Skeletal muscle tissue (tissue), 4 donors: ENCODE data around the gene INPP5J. TPM values are rescaled to one million over a fixed set of nuclear protein-coding genes. Genes with fewer than 3 reads are reported as not detected.
"Not testable (repeated sequence)": the region's sequence is repeated elsewhere in the genome, so short reads cannot be mapped to it uniquely, and the experiment has no call there.

Source experiments
- H3K27ac ChIP-seq: one replicate; pipeline ENCODE4 v1.7.0; 2013; ENCODE audit warnings: mild to moderate bottlenecking, low read depth, low read length, inconsistent platforms
- H3K27me3 ChIP-seq, 3 donors: one replicate each; pipeline ENCODE4 v1.7.0; 2013; ENCODE audit warnings: low read length in 3 of 3; ENCODE audit not compliant: control insufficient read depth in 3 of 3, insufficient read depth in 3 of 3
- H3K36me3 ChIP-seq, 3 donors: one replicate each; pipeline ENCODE4 v1.7.0; 2013; ENCODE audit warnings: low read length in 3 of 3; ENCODE audit not compliant: control insufficient read depth in 3 of 3, insufficient read depth in 3 of 3
- H3K4me1 ChIP-seq, 3 donors: one replicate each; pipeline ENCODE4 v1.7.0; 2013; ENCODE audit warnings: low read length in 3 of 3, mild to moderate bottlenecking in 3 of 3; ENCODE audit not compliant: control insufficient read depth in 3 of 3, insufficient read depth in 3 of 3
- H3K4me3 ChIP-seq, 3 donors: one replicate each; pipeline ENCODE4 v1.7.0; 2013; ENCODE audit warnings: low read length in 3 of 3
- H3K9ac ChIP-seq, 3 donors: one replicate each; pipeline ENCODE4 v1.7.0; 2013; ENCODE audit warnings: low read length in 3 of 3, mild to moderate bottlenecking in 3 of 3, moderate library complexity in 2 of 3, low read depth in 1 of 3
- H3K9me3 ChIP-seq, 3 donors: one replicate each; pipeline ENCODE4 v1.7.0; 2013; ENCODE audit warnings: low read length in 3 of 3; ENCODE audit not compliant: control insufficient read depth in 3 of 3
- total RNA-seq: library from RNA; depleted of rRNA; stranded (reverse); fragments of >200 nt; gene quantifications from one replicate; pipeline ENCODE4 v1.2.3, GENCODE V29; 2014
- donor health status: Osteomylitis.

Gene INPP5J, protein sequence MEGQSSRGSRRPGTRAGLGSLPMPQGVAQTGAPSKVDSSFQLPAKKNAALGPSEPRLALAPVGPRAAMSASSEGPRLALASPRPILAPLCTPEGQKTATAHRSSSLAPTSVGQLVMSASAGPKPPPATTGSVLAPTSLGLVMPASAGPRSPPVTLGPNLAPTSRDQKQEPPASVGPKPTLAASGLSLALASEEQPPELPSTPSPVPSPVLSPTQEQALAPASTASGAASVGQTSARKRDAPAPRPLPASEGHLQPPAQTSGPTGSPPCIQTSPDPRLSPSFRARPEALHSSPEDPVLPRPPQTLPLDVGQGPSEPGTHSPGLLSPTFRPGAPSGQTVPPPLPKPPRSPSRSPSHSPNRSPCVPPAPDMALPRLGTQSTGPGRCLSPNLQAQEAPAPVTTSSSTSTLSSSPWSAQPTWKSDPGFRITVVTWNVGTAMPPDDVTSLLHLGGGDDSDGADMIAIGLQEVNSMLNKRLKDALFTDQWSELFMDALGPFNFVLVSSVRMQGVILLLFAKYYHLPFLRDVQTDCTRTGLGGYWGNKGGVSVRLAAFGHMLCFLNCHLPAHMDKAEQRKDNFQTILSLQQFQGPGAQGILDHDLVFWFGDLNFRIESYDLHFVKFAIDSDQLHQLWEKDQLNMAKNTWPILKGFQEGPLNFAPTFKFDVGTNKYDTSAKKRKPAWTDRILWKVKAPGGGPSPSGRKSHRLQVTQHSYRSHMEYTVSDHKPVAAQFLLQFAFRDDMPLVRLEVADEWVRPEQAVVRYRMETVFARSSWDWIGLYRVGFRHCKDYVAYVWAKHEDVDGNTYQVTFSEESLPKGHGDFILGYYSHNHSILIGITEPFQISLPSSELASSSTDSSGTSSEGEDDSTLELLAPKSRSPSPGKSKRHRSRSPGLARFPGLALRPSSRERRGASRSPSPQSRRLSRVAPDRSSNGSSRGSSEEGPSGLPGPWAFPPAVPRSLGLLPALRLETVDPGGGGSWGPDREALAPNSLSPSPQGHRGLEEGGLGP
- total RNA-seq: not detected

DNA sequence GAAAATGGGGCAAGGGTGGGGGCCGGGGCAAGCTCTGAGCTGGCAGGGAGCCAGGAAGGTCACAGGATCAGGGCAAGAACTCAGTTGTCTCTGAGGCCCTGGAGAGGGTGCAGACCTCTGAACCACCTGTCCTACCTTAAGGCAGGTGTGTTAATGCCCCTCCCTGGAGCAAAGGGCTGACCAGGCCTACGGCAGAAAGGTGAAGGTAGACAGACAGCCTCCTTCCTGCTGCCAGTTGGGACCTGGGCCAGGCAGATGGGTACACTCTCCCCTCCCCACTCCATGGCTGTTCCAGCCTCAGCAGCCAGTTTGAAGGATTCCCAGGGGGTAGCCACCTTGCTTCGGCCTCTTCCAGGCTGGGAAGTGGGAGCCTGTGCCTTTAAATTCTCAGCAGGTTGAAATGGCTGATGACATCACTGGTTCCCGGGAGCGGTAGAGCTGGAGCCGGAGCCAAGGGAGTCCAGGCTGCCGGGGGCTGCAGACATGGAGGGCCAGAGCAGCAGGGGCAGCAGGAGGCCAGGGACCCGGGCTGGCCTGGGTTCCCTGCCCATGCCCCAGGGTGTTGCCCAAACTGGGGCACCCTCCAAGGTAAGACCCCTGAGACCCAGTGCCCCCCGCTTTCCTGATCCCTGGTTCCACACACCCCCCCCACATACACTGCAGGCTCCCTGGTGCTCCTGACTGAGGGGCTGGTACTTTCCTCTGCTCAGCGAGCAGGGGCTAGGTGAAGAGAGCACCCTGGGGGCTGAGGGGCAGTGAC lies at the start of gene INPP5J:
Gene INPP5J (plus strand): TSS at position 435 of the 760 bp plus-strand sequence. CDS start 49 bp downstream, at position 484.
- peak within 1 kb of the TSS; percentile 51 to 79 (median 53) for H3K4me3 ChIP-seq
- H3K27me3 ChIP-seq: no peaks in the 10 kb centered on the region
- peak within 1 kb of the TSS; percentile 16 for H3K27ac ChIP-seq
- no peaks in the 10 kb centered on the region for H3K36me3 ChIP-seq
- H3K9me3 ChIP-seq: no peaks in the 10 kb centered on the region
- H3K4me1 ChIP-seq: peaks cover 22 to 39% (median 35%) of the 10 kb centered on the region in 3 donors
- H3K9ac ChIP-seq: peak within 1 kb of the TSS; percentile 61 to 86 (median 64)

DNA sequence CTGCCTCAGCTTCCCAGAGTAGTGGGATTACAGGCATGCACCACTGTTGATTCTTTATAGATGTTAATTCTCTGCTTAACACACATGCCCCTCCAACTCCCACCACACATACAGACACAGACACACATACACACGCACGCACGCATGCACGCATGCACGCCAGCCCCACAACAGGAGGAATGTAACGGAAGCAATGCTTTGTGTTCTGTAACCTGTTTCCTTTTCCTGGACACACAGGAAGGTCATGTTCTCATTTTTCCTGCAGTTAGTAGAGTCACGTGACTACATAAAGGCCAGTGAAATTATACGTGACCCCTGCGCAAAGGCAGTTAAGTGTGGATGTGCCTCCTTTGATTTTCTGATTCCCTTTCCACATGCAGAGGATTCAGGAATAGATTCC lies 49.6 kb upstream of the INPP5J start:
- not testable (repeated sequence) for H3K27ac ChIP-seq, H3K4me3 ChIP-seq, H3K4me1 ChIP-seq, H3K36me3 ChIP-seq, H3K9ac ChIP-seq, H3K27me3 ChIP-seq, H3K9me3 ChIP-seq

DNA sequence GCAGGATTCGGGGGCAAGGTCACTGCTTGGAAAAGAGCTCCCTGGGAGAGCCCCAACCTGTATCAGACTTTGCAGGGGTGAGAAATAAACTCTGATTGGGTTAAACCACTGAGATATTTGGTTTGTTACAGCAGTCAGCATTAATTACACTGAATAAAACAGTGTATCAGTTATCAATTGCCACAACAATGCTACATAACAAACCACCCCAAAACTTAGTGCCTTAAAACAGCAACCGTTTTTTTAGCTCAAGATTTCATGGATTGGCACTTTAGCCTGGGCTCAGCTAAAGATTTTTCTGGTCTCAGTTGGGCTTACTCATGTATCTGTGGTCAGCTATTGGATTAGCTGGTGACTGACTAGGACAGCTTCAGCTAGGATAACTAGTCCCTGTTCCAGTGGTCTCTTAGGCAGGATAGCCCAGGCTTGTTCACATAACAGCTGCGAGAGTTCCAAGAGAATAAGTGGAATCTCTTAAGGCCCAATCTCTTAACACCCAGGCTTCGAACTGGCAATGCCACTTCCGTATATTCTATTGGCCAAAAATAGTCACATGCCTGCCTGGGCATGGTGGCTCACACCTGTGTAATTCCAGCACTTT lies 49.1 kb upstream of the INPP5J start:
- not testable (repeated sequence) for H3K36me3 ChIP-seq, H3K27ac ChIP-seq

DNA sequence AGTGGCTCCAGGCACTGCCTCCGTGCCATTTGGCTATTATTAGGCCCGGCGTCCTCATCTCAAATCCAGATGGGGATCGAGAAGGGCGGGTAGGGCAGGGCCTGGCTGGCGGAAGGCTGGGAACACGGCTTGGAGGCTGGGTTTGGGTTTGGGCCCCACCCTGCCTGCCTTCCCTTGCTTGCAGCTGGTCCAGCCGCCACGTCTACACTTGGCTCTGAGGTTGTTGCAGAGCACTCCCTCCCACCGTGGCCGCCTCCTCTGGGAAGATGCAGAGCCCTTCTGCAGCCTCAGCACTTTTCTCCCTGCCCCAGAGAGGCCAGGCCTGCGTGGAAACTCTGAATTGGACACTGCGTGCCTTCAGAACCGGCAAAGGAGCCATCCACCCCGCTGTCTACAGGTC lies 46.8 kb upstream of the INPP5J start:
- Histone ChIP-seq H3K4me3 (no peak overlapping the region), H3K36me3 (no peaks in the 10 kb centered on the region), H3K27ac (peak overlapping the region; percentile 64), H3K9ac (peak overlapping the region in 1 of 3 donors; percentile 38), H3K4me1 (peaks cover 7 to 12% (median 10%) of the 10 kb centered on the region in 3 donors), H3K27me3 (no peaks in the 10 kb centered on the region), H3K9me3 (no peaks in the 10 kb centered on the region)

More for the DNA sequence above, 49.1 kb upstream of the INPP5J start:
- not testable (repeated sequence) for H3K9ac ChIP-seq, H3K4me1 ChIP-seq, H3K4me3 ChIP-seq, H3K27me3 ChIP-seq, H3K9me3 ChIP-seq

DNA sequence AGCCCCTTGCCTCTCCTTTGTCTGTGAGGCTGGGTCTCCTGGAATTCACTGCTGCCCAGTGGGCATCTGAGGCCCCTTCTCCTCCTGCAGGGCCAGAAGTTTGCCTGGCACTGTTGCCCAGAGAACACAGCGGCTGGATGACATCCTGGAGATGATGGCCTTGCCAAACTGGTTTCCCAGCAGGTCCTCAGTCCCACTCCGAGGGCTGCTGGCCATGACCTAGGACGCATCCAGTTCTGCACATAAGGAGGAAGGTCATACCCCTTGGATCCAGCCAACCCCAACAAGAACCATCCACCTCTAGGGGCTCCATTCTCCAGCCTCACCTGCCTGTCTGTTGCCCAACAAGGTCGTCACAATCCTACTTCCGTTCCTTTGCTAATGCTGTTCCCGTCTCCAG lies 45.1 kb upstream of the INPP5J start:
- peaks cover 22 to 25% (median 25%) of the 10 kb centered on the region in 3 donors for H3K4me1 ChIP-seq
- H3K9me3 ChIP-seq: no peaks in the 10 kb centered on the region
- H3K27me3 ChIP-seq: no peaks in the 10 kb centered on the region
- no peak overlapping the region for H3K27ac ChIP-seq
- H3K9ac ChIP-seq: no peak overlapping the region
- H3K36me3 ChIP-seq: no peaks in the 10 kb centered on the region
- no peak overlapping the region for H3K4me3 ChIP-seq

DNA sequence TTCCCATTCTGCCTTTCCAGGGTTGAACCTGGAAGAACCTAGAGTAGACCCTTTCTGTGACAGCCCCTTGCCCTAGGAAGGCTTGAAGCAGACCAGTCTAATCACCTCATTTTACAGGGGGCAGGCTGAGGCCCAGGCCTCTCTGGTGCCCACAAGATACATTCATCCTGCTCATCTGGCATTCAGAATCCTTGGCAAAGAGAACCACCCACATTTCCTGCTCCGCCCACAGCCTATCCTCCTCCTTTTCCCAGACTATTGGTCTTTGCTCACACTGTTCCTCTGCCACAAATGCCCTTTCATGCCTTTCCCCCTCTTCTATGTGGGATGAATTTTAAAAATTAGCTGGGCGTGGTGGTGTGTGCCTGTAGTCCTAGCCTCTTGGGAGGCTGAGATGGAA lies 44.4 kb upstream of the INPP5J start:
- H3K27ac ChIP-seq, H3K9me3 ChIP-seq, H3K36me3 ChIP-seq, H3K4me3 ChIP-seq, H3K9ac ChIP-seq, H3K27me3 ChIP-seq: not testable (repeated sequence)
- peaks cover 28 to 32% (median 32%) of the 10 kb centered on the region in 3 donors for H3K4me1 ChIP-seq

DNA sequence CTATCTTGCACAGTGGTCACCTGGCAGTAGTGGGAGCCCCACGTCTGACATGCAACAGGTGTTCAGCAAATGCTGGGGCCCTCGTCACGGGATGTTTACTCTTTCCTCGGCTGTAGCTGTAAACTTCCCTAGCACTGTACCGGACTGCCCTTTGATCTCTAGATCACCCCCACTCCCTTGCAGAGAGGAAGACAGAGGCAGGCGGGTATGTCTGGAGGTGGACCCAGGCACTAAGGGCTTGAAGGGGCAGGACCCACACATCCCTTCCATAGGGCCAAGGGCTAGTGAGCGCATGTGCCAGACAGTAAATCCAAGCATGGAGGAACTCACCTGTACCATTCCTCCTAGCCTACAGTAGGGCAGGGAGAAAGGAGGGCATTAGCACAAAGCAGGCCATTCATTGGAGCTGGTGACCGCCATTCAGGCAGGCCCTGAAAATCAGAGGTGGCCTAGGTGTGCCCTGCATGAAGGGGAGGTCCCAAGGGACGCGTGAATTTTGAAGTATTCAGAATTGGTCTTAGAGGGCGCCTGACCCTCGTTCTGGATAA lies 43.6 kb upstream of the INPP5J start:
- H3K4me1 ChIP-seq: peaks cover 36 to 40% (median 40%) of the 10 kb centered on the region in 3 donors
- H3K27ac ChIP-seq: no peak overlapping the region
- H3K4me3 ChIP-seq: no peak overlapping the region
- no peaks in the 10 kb centered on the region for H3K27me3 ChIP-seq
- no peaks in the 10 kb centered on the region for H3K9me3 ChIP-seq
- peaks cover 0 to 4% (median 0%) of the 10 kb centered on the region in 3 donors for H3K36me3 ChIP-seq
- H3K9ac ChIP-seq: no peak overlapping the region

DNA sequence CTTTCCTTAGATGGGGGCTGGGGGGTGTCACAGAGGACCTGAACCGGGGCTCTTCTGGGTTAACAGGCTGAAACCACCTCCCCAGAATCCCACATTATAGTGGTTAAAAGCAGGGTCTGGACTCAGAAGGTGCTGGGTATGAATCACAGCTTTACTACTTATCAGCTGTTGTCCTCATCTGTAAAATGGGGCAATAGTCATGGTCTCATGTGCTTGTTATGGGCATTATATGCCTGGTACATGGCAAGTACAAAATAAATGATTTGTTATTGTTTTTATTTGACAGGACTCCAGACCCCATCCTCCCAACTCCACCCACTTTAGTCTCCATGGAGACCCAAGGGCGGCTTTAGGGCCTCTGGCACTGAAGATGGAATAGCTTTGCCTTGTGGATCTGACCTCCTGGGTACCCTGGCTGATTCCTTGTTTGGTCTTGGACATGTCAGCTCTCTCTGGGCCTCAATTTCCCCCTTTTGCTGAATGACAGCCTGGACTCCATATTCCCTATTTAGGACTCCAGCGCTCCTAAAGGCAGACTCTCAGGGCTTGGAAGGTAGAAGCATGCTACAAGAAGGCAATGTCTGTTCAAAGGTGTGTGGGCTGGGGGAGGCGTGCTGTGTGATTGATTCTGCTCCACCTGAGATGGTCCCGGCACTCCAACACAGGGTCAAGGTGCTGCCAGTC lies 42.5 kb upstream of the INPP5J start:
- Histone ChIP-seq H3K36me3 (peaks cover 0 to 4% (median 0%) of the 10 kb centered on the region in 3 donors), H3K9me3 (no peaks in the 10 kb centered on the region), H3K4me1 (peaks cover 43 to 49% (median 44%) of the 10 kb centered on the region in 3 donors), H3K4me3 (peak overlapping the region; percentile 71 to 83 (median 75)), H3K27ac (peak overlapping the region; percentile 75), H3K9ac (peak overlapping the region; percentile 79 to 90 (median 87)), H3K27me3 (no peaks in the 10 kb centered on the region)
